ENCODE results near the gene DAB2IP. TPM values are rescaled to one million over a fixed set of nuclear protein-coding genes. Genes with fewer than 3 reads are reported as not detected.

The DAB2IP gene
- total RNA-seq, 1 experiment from 2014 or later, result 56.3 TPM

GRCh38 chr9:121607434-121608167 is 43.8 kb upstream of the DAB2IP start:
- no TSS peak for BruUV-seq (replicated peaks)
- CTCF ChIA-PET, result no interaction called here
- no peak for TF ChIP-seq CTCF (IDR thresholded peaks at IDR 0.05; ENCODE audit: unreplicated experiment)
- Mint-ChIP-seq H3K27ac (ENCODE audit: unreplicated experiment) (no peak overlapping the region), H3K9me3 (ENCODE audit: low read depth, unreplicated experiment) (no peaks in the 10 kb centered on the region), H3K4me3 (ENCODE audit: low read depth, unreplicated experiment) (no peak overlapping the region), H3K27me3 (ENCODE audit: unreplicated experiment) (no peaks in the 10 kb centered on the region), H3K4me1 (ENCODE audit: low read depth, unreplicated experiment) (peaks cover 24% of the 10 kb centered on the region), H3K36me3 (ENCODE audit: insufficient read depth, unreplicated experiment) (no peaks in the 10 kb centered on the region)
- intact Hi-C loops (cut with micrococcal nuclease; ENCODE audit: unreplicated experiment), result no loop called here
- DNase-seq, result no peak

GRCh38 chr9:121608168-121608853 is 43.1 kb upstream of the DAB2IP start:
- no peak for TF ChIP-seq CTCF (IDR thresholded peaks at IDR 0.05; ENCODE audit: unreplicated experiment)
- intact Hi-C loops (cut with micrococcal nuclease; ENCODE audit: unreplicated experiment), result no loop called here
- Mint-ChIP-seq H3K27me3 (ENCODE audit: unreplicated experiment) (no peaks in the 10 kb centered on the region), H3K27ac (ENCODE audit: unreplicated experiment) (no peak overlapping the region), H3K4me3 (ENCODE audit: low read depth, unreplicated experiment) (no peak overlapping the region), H3K9me3 (ENCODE audit: low read depth, unreplicated experiment) (no peaks in the 10 kb centered on the region), H3K4me1 (ENCODE audit: low read depth, unreplicated experiment) (peaks cover 31% of the 10 kb centered on the region), H3K36me3 (ENCODE audit: insufficient read depth, unreplicated experiment) (no peaks in the 10 kb centered on the region)
- CTCF ChIA-PET, result no interaction called here
- no peak for DNase-seq
- BruUV-seq (replicated peaks), result no TSS peak

GRCh38 chr9:121609822-121610637 is 41.4 kb upstream of the DAB2IP start:
- TF ChIP-seq CTCF (IDR thresholded peaks at IDR 0.05; ENCODE audit: unreplicated experiment), result no peak
- Mint-ChIP-seq H3K4me1 (ENCODE audit: low read depth, unreplicated experiment) (peaks cover 25% of the 10 kb centered on the region), H3K27me3 (ENCODE audit: unreplicated experiment) (no peaks in the 10 kb centered on the region), H3K9me3 (ENCODE audit: low read depth, unreplicated experiment) (no peaks in the 10 kb centered on the region), H3K4me3 (ENCODE audit: low read depth, unreplicated experiment) (no peak overlapping the region), H3K36me3 (ENCODE audit: insufficient read depth, unreplicated experiment) (no peaks in the 10 kb centered on the region), H3K27ac (ENCODE audit: unreplicated experiment) (no peak overlapping the region)
- no peak for DNase-seq
- BruUV-seq (replicated peaks), result no TSS peak
- intact Hi-C loops (cut with micrococcal nuclease; ENCODE audit: unreplicated experiment), result no loop called here
- CTCF ChIA-PET, result interaction anchor here (0.6 kb wide), 1 partner anchor 709 kb away, joined by 5 read pairs; no protein-coding TSS in a partner anchor

GRCh38 chr9:121610638-121610953 is 40.8 kb upstream of the DAB2IP start:
- Mint-ChIP-seq H3K27ac (ENCODE audit: unreplicated experiment) (no peak overlapping the region), H3K9me3 (ENCODE audit: low read depth, unreplicated experiment) (no peaks in the 10 kb centered on the region), H3K36me3 (ENCODE audit: insufficient read depth, unreplicated experiment) (no peaks in the 10 kb centered on the region), H3K4me3 (ENCODE audit: low read depth, unreplicated experiment) (no peak overlapping the region), H3K27me3 (ENCODE audit: unreplicated experiment) (no peaks in the 10 kb centered on the region), H3K4me1 (ENCODE audit: low read depth, unreplicated experiment) (peaks cover 25% of the 10 kb centered on the region)
- no peak for TF ChIP-seq CTCF (IDR thresholded peaks at IDR 0.05; ENCODE audit: unreplicated experiment)
- DNase-seq, result no peak
- CTCF ChIA-PET, result no interaction called here
- no TSS peak for BruUV-seq (replicated peaks)
- intact Hi-C loops (cut with micrococcal nuclease; ENCODE audit: unreplicated experiment), result no loop called here

Data from Calu3 (cell line).